Breast epithelium (tissue), 4 donors: ENCODE results near the gene THSD8. TPM values are rescaled to one million over a fixed set of nuclear protein-coding genes. Genes with fewer than 3 reads are reported as not detected.
A peak's percentile ranks its signal among the peaks of the same experiment; 100 is the strongest.

Experiments used
- DNase-seq, 2 donors: peaks; one replicate each; pipeline ENCODE4 v3.0.0-alpha.2; 2019; ENCODE audit warnings: low spot score in 2 of 2
- H3K27ac ChIP-seq, 2 donors: fragments of 200-600 bp; sonication (generic) in 1 of 2; one replicate each; pipeline ENCODE4 v1.5.1; 2016 to 2019; ENCODE audit warnings: mild to moderate bottlenecking in 1 of 2
- H3K27me3 ChIP-seq, 2 donors: fragments of 200-600 bp; sonication (generic) in 1 of 2; one replicate each; pipeline versions ENCODE4 v1.5.1 to v1.6.0; 2017 to 2019; ENCODE audit warnings: control low read depth in 1 of 2, mild to moderate bottlenecking in 1 of 2
- H3K36me3 ChIP-seq: fragments of 200-600 bp; one replicate; pipeline ENCODE4 v1.5.1; 2019
- H3K4me1 ChIP-seq, 2 donors: fragments of 200-600 bp; sonication (generic); one replicate each; pipeline ENCODE4 v1.5.1; 2016 to 2019; ENCODE audit warnings: control low read depth in 1 of 2
- H3K4me3 ChIP-seq, 3 donors: fragments of 200-600 bp; sonication (generic); 1 replicate in 2 of 3; 2 replicates in 1 of 3; pipeline ENCODE4 v1.5.1; 2016 to 2019; ENCODE audit warnings: mild to moderate bottlenecking in 3 of 3, moderate library complexity in 2 of 3
- H3K9me3 ChIP-seq, 2 donors: fragments of 200-600 bp; sonication (generic) in 1 of 2; one replicate each; pipeline ENCODE4 v1.5.1; 2016 to 2019; ENCODE audit warnings: control low read depth in 1 of 2
- CTCF ChIP-seq, 3 donors: fragments of 450-650 bp; IDR thresholded peaks; one replicate each; pipeline ENCODE4 v1.5.1; 2016 to 2017; ENCODE audit warnings: antibody characterized with exemption in 3 of 3, mild to moderate bottlenecking in 3 of 3, moderate library complexity in 3 of 3
- POLR2A ChIP-seq: fragments of 450-650 bp; IDR thresholded peaks from one replicate; pipeline ENCODE4 v1.6.1; 2016; ENCODE audit warnings: antibody characterized with exemption, mild to moderate bottlenecking, moderate library complexity
- POLR2AphosphoS5 ChIP-seq, 3 donors: sonication (generic); formaldehyde crosslinking; IDR thresholded peaks; one replicate each; pipeline ENCODE4 v1.6.1; 2017; ENCODE audit warnings: antibody characterized with exemption in 3 of 3
- intact Hi-C: fragments of 100-400 bp; cut with DNase I; formaldehyde crosslinking; loops from one replicate; pipeline ENCODE4 v1.15.1; 2023; ENCODE audit warnings: low total_unique reads
- total RNA-seq, 3 donors: library from RNA; depleted of rRNA; stranded (reverse); fragments of >200 nt; gene quantifications; one replicate each; pipeline ENCODE4 v1.1.0, GENCODE V29; 2016

The THSD8 gene
- total RNA-seq, 3 donors from 2014 or later, result not detected

DNA sequence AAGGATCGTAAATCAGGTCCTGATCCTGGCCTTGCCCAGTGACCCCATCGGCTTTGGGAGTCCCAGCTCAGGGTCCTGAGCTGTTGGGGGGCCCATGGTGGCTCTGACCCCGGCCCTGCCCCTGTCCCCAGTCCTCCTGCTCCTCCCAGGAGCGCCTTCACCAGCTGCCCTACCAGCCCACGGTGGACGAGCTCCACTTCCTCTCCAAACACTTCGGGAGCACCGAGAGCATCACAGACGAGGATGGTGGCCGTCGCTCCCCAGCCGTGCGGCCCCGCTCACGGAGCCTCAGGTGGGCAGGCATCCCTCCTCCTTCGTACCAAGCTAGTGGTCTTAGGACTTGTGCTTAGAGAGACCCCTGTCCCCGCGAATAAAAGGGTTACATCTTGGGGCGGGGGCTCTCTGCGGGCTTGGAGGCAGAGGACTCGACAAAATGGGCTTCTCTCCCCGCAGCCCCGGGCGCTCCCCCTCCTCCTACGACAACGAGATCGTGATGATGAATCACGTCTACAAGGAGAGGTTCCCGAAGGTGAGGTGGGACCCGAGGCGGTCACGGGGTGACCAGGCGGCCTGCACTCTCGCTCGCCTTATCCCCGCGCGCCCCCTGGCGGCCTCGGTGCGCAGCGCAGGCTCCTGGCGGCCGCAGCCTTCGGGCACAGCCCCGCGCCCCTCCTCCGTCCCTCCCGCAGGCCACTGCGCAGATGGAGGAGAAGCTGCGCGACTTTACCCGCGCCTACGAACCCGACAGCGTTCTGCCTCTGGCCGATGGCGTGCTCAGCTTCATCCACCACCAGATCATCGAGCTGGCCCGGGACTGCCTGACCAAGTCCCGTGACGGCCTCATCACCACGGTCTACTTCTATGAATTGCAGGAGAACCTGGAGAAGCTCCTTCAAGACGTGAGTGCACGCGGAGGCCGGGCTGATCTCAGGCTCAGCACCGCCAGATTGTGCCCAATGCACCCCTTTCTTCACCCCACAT, 45.6 kb downstream of the THSD8 start:
- Histone ChIP-seq H3K27ac (no peak overlapping the region), H3K4me1 (peaks cover 0 to 5% of the 10 kb centered on the region in 2 donors), H3K9me3 (no peaks in the 10 kb centered on the region), H3K27me3 (peaks cover 0 to 19% of the 10 kb centered on the region in 2 donors), H3K4me3 (peak overlapping the region in 2 of 3 donors; percentile 33 to 57), H3K36me3 (no peaks in the 10 kb centered on the region)
- DNase-seq, result peak; percentile 74 to 85
- intact Hi-C loops, result loop anchor here (10.0 kb wide), 1 partner anchor 83 kb away; no protein-coding TSS in a partner anchor
- peak; percentile 96 to 99 (median 98) for TF ChIP-seq CTCF (IDR thresholded peaks at IDR 0.05)
- TF ChIP-seq POLR2AphosphoS5 (IDR thresholded peaks at IDR 0.05), result peak in 2 of 3 donors; percentile 57 to 64
- no peak for TF ChIP-seq POLR2A

Other genes starting within 250 kb of the THSD8 start
- gene ZNF490, start 191.3 kb upstream of the THSD8 start, total RNA-seq, result 1 to 10 TPM; 5.6 to 7.9 (median 7.0) TPM
- 10 to 100 TPM; 22.4 to 35.3 (median 34.7) TPM for gene ZNF791, start 191.1 kb upstream of the THSD8 start, total RNA-seq
- 100 to 1,000 TPM in 1 of 3 donors, 10 to 100 TPM in 2; 45.6 to 118 (median 49.0) TPM for gene MAN2B1, start 135.3 kb upstream of the THSD8 start, total RNA-seq
- gene WDR83, start 135.3 kb upstream of the THSD8 start, total RNA-seq, result 10 to 100 TPM in 2 of 3 donors, 1 to 10 TPM in 1; 8.2 to 13.8 (median 10.2) TPM
- gene DHPS, start 120.2 kb upstream of the THSD8 start, total RNA-seq, result 100 to 1,000 TPM in 1 of 3 donors, 10 to 100 TPM in 2; 86.6 to 117 (median 91.4) TPM
- not detected for gene GNG14, start 114.1 kb upstream of the THSD8 start, total RNA-seq
- 10 to 100 TPM in 1 of 3 donors, 1 to 10 TPM in 2; 4.8 to 13.8 (median 8.5) TPM for gene FBXW9, start 105.4 kb upstream of the THSD8 start, total RNA-seq
- 10 to 100 TPM; 46.0 to 73.0 (median 70.8) TPM for gene TNPO2, start 78.1 kb upstream of the THSD8 start, total RNA-seq
- gene TRIR, start 67.4 kb upstream of the THSD8 start, total RNA-seq, result 100 to 1,000 TPM; 319 to 409 (median 370) TPM
- gene GET3, start 64.6 kb upstream of the THSD8 start, total RNA-seq, result 10 to 100 TPM; 50.8 to 64.6 (median 62.6) TPM
- gene BEST2, start 50.3 kb upstream of the THSD8 start, total RNA-seq, result not detected
- 100 to 1,000 TPM in 1 of 3 donors, 10 to 100 TPM in 2; 45.8 to 101 (median 98.6) TPM for gene HOOK2, start 26.5 kb upstream of the THSD8 start, total RNA-seq
- gene JUNB, start 10.6 kb upstream of the THSD8 start, total RNA-seq, result 100 to 1,000 TPM; 108 to 581 (median 320) TPM
- gene PRDX2, start 269 bp upstream of the THSD8 start, total RNA-seq, result 100 to 1,000 TPM; 150 to 199 (median 199) TPM
- gene RNASEH2A, start 4.5 kb downstream of the THSD8 start, total RNA-seq, result 1 to 10 TPM; 5.2 to 8.8 (median 8.5) TPM
- gene RTBDN, start 32.5 kb downstream of the THSD8 start, total RNA-seq, result not detected
- gene MAST1, start 36.4 kb downstream of the THSD8 start, total RNA-seq, result under 1 TPM in 1 of 3 donors, not detected in 2; 0.88 TPM
- gene DNASE2, start 79.4 kb downstream of the THSD8 start, total RNA-seq, result 10 to 100 TPM; 29.8 to 61.0 (median 46.2) TPM
- gene KLF1, start 85.1 kb downstream of the THSD8 start, total RNA-seq, result not detected
- gene GCDH, start 89.1 kb downstream of the THSD8 start, total RNA-seq, result 10 to 100 TPM; 39.2 to 72.8 (median 50.1) TPM
- gene SYCE2, start 117.2 kb downstream of the THSD8 start, total RNA-seq, result under 1 TPM in 1 of 3 donors, not detected in 2; 0.44 TPM
- 10 to 100 TPM; 26.1 to 53.7 (median 40.7) TPM for gene FARSA, start 131.6 kb downstream of the THSD8 start, total RNA-seq
- 100 to 1,000 TPM; 301 to 410 (median 305) TPM for gene CALR, start 136.5 kb downstream of the THSD8 start, total RNA-seq
- 10 to 100 TPM; 65.9 to 84.3 (median 66.5) TPM for gene RAD23A, start 143.8 kb downstream of the THSD8 start, total RNA-seq
- 10 to 100 TPM; 30.3 to 44.2 (median 31.5) TPM for gene GADD45GIP1, start 155.2 kb downstream of the THSD8 start, total RNA-seq
- gene DAND5, start 167.5 kb downstream of the THSD8 start, total RNA-seq, result not detected
- gene NFIX, start 193.4 kb downstream of the THSD8 start, total RNA-seq, result 10 to 100 TPM; 43.6 to 53.9 (median 52.8) TPM